Measurements from ENCODE around the gene CDKL5.

DNA sequence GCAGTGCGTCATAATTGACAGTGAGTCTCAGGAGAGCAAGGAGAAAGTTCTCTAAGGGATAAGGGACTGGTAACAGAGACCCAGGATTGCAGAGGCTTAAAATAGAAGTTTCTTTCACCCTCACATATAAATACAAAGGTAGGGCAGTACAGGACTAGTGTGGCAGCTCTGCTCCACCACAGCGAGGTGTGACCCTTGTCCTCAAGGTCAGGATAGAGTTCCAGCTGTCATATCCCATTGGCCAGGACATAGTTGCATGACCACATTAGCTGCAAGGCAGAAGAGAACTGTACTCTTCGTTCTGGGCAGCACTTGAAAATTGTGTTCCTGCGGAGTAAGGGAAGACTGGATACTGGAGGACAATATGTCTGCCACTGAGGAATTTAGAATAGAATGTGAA lies 152.0 kb downstream of the CDKL5 start:
- TF ChIP-seq, protein P1, sequence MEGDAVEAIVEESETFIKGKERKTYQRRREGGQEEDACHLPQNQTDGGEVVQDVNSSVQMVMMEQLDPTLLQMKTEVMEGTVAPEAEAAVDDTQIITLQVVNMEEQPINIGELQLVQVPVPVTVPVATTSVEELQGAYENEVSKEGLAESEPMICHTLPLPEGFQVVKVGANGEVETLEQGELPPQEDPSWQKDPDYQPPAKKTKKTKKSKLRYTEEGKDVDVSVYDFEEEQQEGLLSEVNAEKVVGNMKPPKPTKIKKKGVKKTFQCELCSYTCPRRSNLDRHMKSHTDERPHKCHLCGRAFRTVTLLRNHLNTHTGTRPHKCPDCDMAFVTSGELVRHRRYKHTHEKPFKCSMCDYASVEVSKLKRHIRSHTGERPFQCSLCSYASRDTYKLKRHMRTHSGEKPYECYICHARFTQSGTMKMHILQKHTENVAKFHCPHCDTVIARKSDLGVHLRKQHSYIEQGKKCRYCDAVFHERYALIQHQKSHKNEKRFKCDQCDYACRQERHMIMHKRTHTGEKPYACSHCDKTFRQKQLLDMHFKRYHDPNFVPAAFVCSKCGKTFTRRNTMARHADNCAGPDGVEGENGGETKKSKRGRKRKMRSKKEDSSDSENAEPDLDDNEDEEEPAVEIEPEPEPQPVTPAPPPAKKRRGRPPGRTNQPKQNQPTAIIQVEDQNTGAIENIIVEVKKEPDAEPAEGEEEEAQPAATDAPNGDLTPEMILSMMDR (IDR thresholded peaks at IDR 0.05): no peak
- no peak for TF ChIP-seq ZFX (IDR thresholded peaks at IDR 0.05; ENCODE audit: borderline replicate concordance)
